K562 treated with DMSO at 1 percent for 48 hours (cell line): Measurements from ENCODE around the gene MSH3. TPM values are rescaled to one million over a fixed set of nuclear protein-coding genes. Genes with fewer than 3 reads are reported as not detected.

ENCODE experiments used
- total RNA-seq: library from RNA; unstranded; fragments of 300-600 nt; gene quantifications from 2 replicates; pipeline ENCODE4 v1.2.3, GENCODE V29; 2022; ENCODE audit warnings: low replicate concordance; ENCODE audit errors: extremely low read depth

The MSH3 gene
- total RNA-seq: not detected in 2 replicates

DNA sequence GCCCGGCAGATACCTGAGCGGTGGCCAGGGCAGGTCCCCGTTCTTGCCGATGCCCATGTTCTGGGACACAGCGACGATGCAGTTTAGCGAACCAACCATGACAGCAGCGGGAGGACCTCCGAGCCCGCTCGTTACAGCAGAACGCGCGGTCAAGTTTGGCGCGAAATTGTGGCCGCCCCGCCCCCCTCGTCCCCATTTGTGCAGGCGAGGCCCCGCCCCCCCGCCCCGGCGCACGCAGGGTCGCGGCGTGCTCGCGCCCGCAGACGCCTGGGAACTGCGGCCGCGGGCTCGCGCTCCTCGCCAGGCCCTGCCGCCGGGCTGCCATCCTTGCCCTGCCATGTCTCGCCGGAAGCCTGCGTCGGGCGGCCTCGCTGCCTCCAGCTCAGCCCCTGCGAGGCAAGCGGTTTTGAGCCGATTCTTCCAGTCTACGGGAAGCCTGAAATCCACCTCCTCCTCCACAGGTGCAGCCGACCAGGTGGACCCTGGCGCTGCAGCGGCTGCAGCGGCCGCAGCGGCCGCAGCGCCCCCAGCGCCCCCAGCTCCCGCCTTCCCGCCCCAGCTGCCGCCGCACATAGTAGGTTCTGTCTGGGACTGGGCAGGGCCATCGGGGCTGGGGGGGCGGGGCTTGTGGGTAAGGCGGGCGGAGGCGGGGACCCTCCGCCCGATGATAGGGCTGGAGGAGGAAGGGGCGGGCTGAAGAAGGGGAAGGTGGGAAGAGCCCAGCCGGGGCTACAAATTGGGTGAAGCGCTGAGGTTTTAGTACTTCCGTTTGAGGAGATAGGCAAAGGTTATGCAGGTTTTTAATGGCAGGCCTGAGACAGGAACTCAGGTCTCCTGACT is at the start of gene MSH3, which contains the start of gene DHFR:
Gene MSH3, plus strand, starts transcription at position 262 of the 840 bp plus-strand sequence. Its CDS starts 76 bp downstream, at position 338.
Gene DHFR, minus strand, starts transcription at position 593 of the 840 bp plus-strand sequence. Its CDS starts 494 bp downstream, at position 99.

Other genes starting within 250 kb of the MSH3 start
- not detected in 2 replicates for gene ZFYVE16, start 246.6 kb upstream of the MSH3 start, total RNA-seq
- gene FAM151B, start 166.6 kb upstream of the MSH3 start, total RNA-seq: not detected in 2 replicates
- gene ANKRD34B, start 84.4 kb upstream of the MSH3 start, total RNA-seq: not detected in 2 replicates
- gene DHFR, start 331 bp downstream of the MSH3 start, total RNA-seq: not detected in 2 replicates